Measurements from ENCODE around the gene PPP4R1.

- TF ChIP-seq CTCF (IDR thresholded peaks at IDR 0.05; ENCODE audit: low read depth, low read length) (no peak), MYC (IDR thresholded peaks at IDR 0.05; ENCODE audit: low read depth, low read length) (no peak)
These were observed 6.1 kb downstream of the PPP4R1 start for GRCh38 chr18:9608298-9608697.

Measured in NB4 (cell line).